Activated naive CD4-positive, alpha-beta T cell treated with anti-CD3 and anti-CD28 coated beads for 36 hours (primary cell): Measurements from ENCODE around the gene BAIAP2. TPM values are rescaled to one million over a fixed set of nuclear protein-coding genes. Genes with fewer than 3 reads are reported as not detected.
"Not testable (repeated sequence)": the region's sequence is repeated elsewhere in the genome, so short reads cannot be mapped to it uniquely, and the experiment has no call there.

Experiments
- CTCF ChIA-PET: fragments of 350-600 bp; sonication (Branson Sonifier 250); formaldehyde crosslinking; loops from one replicate; lab custom pipeline; 2021; ENCODE audit warnings: antibody characterized with exemption; lab: Charles Lee
- DNase-seq: peaks from one replicate; pipeline ENCODE4 v3.0.0-alpha.2; 2020
- H3K27ac Mint-ChIP-seq: one replicate; pipeline ENCODE4 v1.8.0; 2021; ENCODE audit warnings: mild to moderate bottlenecking, mixed read lengths
- H3K27me3 Mint-ChIP-seq: one replicate; pipeline ENCODE4 v1.8.0; 2021; ENCODE audit warnings: low read depth, mixed read lengths
- H3K36me3 Mint-ChIP-seq: one replicate; pipeline ENCODE4 v1.8.0; 2021; ENCODE audit warnings: low read depth, mixed read lengths
- H3K4me1 Mint-ChIP-seq: one replicate; pipeline ENCODE4 v1.8.0; 2021; ENCODE audit warnings: low read depth, mixed read lengths
- H3K4me3 Mint-ChIP-seq: one replicate; pipeline ENCODE4 v1.8.0; 2021; ENCODE audit warnings: mild to moderate bottlenecking, moderate library complexity, mixed read lengths
- H3K9me3 Mint-ChIP-seq: one replicate; pipeline ENCODE4 v1.8.0; 2021; ENCODE audit warnings: mixed read lengths
- intact Hi-C: fragments of 100-400 bp; cut with micrococcal nuclease; formaldehyde crosslinking; loops from one replicate; pipeline ENCODE4 v1.15.1; 2023
- total RNA-seq, 2 experiments: library from RNA; stranded (reverse); gene quantifications; one replicate each; pipeline ENCODE4 v1.2.3, GENCODE V29; 2021

Gene BAIAP2
- total RNA-seq, 2 experiments from 2014 or later: 3.9 to 4.2 TPM

DNA sequence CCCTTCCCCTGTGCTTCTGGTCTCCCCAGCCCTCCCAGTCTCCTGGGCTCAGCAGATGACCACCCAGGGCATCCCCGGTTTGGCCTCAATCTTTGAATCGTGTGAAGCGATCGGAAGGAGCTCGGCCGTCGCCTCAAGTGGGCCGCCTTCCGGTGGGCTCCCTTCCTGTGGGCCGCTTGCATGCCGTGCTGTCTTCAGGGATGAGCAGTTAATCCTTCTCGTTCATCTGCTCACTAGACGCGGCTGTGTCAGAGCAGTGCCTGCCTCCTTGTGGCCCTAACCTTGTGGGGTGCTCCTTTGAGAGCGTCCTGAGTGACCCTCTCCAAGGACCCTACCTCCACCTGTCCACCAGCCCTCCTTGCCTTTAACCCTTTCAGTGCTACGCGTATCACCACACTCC, 40.4 kb downstream of the BAIAP2 start:
- Mint-ChIP-seq H3K4me3 (no peak overlapping the region), H3K4me1 (no peaks in the 10 kb centered on the region), H3K36me3 (no peaks in the 10 kb centered on the region), H3K9me3 (no peaks in the 10 kb centered on the region), H3K27me3 (no peaks in the 10 kb centered on the region), H3K27ac (no peak overlapping the region)
- CTCF ChIA-PET: no interaction called here
- intact Hi-C loops: no loop called here
- no peak for DNase-seq

DNA sequence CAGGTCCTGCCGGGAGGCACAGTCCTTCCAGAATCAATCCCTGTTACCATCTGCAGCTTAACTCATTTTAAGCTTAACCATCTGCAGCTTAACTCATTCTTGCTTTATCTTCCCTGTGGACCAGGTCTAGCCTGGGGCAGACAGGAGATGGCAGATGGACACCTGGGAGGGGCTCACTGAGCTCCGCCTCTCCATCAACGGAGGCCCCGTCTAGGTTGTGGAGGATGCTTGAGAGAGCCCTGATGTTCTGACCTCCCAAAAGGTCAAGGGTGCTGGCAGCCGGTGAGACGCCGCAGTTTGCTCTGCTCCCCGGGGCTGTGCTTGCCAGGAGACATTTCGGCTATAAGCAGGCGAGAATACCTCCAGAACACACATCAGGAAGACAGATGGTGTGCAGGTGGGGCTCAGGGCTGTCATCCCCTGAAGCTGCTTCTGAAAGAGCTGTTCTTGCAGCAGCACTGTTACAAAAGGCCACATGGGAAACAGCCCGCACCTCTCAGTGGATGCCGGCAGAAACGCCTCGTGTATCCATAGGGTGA, 41.3 kb downstream of the BAIAP2 start:
- Mint-ChIP-seq H3K27me3 (no peaks in the 10 kb centered on the region), H3K9me3 (no peaks in the 10 kb centered on the region), H3K27ac (no peak overlapping the region), H3K4me1 (no peaks in the 10 kb centered on the region), H3K4me3 (no peak overlapping the region), H3K36me3 (no peaks in the 10 kb centered on the region)
- CTCF ChIA-PET: interaction anchor here (0.6 to 1.0 kb wide), 2 partner anchors 26 to 87 kb away, joined by 3 read pairs; no protein-coding TSS in a partner anchor
- intact Hi-C loops: no loop called here
- no peak for DNase-seq

DNA sequence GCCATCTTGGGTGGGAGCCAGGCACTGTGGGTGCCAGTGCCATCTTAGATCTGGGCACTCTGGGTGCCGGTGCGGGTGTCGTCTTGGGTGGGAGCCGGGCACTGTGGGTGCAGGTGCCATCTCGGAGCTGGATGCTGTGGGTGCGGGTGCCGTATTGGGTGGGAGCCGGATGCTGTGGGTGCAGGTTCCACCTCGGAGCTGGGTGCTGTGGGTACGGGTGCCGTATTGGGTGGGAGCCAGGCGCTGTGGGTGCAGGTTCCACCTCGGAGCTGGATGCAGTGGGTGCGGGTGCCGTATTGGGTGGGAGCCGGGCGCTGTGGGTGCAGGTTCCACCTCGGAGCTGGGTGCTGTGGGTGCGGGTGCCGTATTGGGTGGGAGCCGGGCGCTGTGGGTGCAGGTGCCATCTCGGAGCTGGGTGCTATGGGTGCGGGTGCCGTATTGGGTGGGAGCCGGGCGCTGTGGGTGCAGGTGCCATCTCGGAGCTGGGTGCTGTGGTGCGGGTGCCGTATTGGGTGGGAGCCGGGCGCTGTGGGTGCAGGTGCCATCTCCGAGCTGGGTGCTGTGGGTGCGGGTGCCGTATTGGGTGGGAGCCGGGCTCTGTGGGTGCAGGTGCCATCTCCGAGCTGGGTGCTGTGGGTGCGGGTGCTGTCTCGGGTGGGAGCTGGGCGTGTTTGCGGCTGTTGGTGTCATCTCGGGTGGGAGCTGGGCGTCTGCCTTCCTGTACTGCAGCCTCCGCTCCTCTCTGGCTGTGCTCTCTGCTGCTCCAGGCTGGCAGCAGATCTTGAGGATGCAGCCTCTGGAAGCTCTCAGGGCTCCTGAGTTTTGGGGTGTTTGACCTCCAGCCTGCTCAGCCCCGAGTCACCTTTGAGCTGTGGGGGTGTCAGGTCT, 43.3 kb downstream of the BAIAP2 start:
- DNase-seq, H3K4me3 Mint-ChIP-seq, H3K27ac Mint-ChIP-seq, intact Hi-C loops, H3K27me3 Mint-ChIP-seq, H3K36me3 Mint-ChIP-seq, H3K9me3 Mint-ChIP-seq, H3K4me1 Mint-ChIP-seq: not testable (repeated sequence)
- CTCF ChIA-PET: interaction anchor here (0.6 to 0.7 kb wide), 2 partner anchors 20 to 160 kb away, joined by 3 to 4 read pairs; no protein-coding TSS in a partner anchor

DNA sequence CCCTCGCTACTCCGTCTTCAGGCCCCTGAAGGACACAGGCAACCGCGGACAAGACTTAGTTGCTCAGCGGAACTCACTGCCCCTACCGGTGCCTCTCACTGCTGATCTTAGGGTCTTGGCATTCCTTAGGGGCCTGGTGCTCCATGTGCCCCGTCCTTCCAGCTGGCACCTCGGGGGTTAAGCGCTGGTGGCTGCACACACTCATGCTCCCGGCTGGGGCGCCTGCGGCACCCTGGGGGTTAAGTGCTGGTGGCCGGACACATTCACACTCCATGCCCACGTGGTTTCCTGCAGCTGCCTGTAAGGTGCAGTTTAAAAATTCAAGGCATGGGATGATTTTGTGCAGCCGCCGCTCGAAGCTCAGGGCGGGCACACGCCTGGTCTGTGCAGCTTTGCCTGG, 45.1 kb downstream of the BAIAP2 start:
- DNase-seq: no peak
- Mint-ChIP-seq H3K9me3 (no peaks in the 10 kb centered on the region), H3K36me3 (no peaks in the 10 kb centered on the region), H3K27ac (no peak overlapping the region), H3K4me1 (no peaks in the 10 kb centered on the region), H3K4me3 (no peak overlapping the region), H3K27me3 (no peaks in the 10 kb centered on the region)
- CTCF ChIA-PET: no interaction called here
- intact Hi-C loops: no loop called here

DNA sequence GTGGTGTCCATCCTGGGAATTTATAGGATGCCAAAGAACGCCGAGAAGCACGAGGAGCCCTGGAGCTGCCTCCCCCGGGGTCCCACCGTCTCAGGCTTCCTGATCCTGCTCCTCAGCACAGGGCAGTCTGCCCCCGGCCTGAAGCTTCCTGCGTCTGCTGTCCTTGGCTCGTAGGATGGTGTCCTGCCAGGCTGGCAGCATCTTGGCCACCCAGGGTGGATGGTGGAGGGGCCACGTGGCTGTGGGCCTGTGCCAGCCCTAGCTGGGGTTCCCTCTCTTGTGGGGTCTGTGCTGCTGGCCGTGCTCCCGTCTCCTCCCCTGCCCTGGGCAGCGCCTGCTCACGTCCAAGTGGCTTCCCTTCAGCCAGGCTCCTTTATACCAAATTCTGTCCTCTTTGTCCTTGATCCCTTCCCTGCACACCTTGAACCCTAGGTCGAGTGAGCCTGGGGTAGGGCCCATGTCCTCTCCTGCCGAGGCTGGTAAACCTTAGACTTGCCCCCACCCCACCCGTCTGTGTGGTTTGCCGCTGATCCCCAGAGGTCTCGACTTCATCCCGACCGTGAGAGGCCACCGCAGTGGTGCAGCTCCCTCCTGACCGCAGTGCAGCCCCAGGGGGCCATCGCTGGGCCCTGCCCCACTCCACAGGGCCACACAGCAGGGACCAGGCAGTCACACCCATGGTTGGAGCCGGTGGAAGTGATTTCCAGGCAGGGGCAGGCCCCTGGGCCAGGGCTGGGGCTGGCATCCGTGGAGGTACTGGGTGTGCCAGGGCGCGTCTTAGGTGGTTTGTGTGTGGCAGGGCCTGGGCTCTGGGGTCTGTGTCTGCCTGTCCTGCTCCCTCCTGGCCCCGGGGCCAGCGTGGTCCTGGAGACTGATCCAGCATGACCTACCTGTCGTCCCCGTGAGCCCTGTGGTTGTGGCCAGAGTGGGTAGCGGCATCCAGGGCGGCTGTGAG, 46.5 kb downstream of the BAIAP2 start:
- CTCF ChIA-PET: no interaction called here
- no peaks in the 10 kb centered on the region for H3K9me3 Mint-ChIP-seq
- intact Hi-C loops: no loop called here
- no peaks in the 10 kb centered on the region for H3K4me1 Mint-ChIP-seq
- no peak for DNase-seq
- H3K27me3 Mint-ChIP-seq: no peaks in the 10 kb centered on the region
- no peaks in the 10 kb centered on the region for H3K36me3 Mint-ChIP-seq
- no peak overlapping the region for H3K27ac Mint-ChIP-seq
- no peak overlapping the region for H3K4me3 Mint-ChIP-seq

DNA sequence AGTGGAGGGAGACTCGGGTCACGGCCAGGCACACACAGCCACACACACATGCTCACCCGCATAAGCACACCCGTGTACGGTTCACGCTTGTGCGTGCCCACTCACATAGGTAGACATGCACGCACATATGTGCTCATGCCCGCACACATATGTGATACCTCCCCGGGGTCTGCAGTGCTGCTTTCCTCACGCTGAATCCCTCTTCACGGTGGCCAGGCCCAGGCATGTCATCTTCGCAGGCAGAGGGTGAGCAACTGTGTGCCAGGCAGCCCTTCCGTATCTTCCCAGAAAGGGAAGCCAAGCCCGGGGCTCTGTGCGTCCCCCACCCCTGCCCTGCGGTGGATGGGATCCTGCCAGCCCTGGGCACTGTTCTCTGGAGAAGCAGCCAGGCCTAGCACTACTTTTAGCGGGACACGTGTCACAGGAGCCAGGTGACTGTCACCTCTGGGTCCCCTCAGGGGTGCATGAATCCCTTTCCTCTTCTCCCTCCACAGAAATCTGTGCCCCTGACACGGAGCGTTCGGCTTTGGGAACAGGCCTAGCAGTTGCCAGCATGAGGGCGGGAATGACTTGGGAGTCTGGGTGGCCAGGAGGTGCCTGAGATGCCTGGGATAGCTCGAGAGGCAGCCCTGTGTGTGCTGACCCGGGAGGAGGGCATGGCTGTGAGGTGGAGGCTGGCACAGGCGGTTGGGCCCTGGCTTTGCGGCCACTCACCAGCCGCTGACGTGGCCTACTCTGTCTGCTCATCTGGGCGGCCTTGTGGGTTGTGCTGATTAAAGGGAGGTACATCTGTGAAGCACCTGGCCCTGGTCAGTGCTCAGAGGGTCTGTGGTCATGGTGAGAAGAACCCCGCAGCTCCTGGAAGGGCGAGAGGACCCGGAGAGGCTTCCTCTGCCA, 47.5 kb downstream of the BAIAP2 start:
- intact Hi-C loops: no loop called here
- CTCF ChIA-PET: no interaction called here
- Mint-ChIP-seq H3K36me3 (no peaks in the 10 kb centered on the region), H3K27ac (no peak overlapping the region), H3K4me1 (no peaks in the 10 kb centered on the region), H3K9me3 (no peaks in the 10 kb centered on the region), H3K27me3 (no peaks in the 10 kb centered on the region), H3K4me3 (no peak overlapping the region)
- DNase-seq: no peak

DNA sequence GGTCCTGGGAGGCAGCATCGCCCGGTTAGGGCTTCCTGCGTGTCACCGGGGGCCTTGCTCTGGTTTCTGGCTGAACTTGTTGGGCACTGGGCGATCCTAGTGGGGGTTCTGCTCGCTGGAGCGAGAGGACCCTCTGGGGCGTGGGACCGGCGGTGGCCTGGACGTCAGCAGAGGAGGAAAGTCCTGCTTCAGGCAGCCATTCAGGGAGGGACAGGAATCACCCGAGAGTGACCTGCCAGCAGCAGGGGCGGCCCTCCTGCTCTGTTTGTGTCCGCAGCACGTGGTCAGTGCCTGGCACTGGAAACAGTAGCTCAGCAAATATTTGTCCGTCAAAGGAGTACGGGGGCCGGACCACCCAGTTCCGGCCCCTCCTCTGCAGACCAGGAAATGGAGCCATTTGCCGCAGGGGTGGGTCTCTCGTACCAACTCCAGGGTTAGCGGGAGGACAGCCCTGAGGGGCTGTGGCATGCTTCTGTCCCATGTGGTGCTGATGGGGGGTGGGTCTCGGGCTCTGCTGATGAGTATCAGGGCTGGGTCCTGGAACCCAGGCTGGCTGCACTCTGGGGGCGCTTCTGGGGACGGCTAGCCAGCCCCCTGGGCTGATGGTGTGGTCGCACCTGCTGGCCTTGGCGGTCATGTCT, 48.3 kb downstream of the BAIAP2 start:
- Mint-ChIP-seq H3K36me3 (no peaks in the 10 kb centered on the region), H3K4me3 (no peak overlapping the region), H3K27me3 (no peaks in the 10 kb centered on the region), H3K9me3 (no peaks in the 10 kb centered on the region), H3K27ac (no peak overlapping the region), H3K4me1 (peaks cover 2% of the 10 kb centered on the region)
- CTCF ChIA-PET: no interaction called here
- intact Hi-C loops: no loop called here
- DNase-seq: no peak

DNA sequence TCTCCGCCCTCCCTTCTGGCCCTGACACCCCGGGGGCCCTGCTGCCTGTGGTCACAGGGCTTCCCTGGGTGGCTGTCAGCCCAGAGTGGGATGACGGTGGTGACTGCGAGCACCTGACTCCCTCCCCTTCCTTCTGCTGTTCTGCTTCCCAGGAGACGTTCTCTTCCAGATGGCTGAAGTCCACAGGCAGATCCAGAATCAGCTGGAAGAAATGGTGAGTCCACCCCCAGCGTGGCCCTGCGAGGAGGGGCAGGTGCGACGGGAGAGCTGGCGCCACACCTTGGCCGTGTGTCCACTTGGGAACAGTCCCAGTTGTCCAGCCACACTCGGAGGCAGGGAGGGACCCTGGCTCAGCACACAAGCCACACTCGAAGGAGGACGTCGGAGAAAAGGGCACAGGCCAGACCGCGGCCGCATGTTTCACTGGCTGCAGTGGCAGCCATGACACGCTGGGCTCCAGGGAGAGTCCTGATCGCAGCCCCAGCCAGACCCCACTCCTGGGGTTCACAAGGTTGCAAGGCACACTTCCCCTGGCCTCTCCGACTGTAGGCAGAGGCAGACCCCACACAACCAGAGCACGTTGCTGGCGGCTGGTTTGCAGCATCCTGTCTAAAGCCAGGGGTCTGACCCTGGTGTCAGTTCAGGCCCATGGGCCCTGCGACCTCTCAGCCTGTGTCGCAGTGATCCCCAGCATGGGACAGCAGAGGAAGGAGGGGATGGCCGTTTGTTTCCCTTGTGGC, 49.9 kb downstream of the BAIAP2 start:
- intact Hi-C loops: no loop called here
- Mint-ChIP-seq H3K4me3 (no peak overlapping the region), H3K4me1 (peaks cover 2% of the 10 kb centered on the region), H3K36me3 (no peaks in the 10 kb centered on the region), H3K27ac (no peak overlapping the region), H3K9me3 (no peaks in the 10 kb centered on the region), H3K27me3 (no peaks in the 10 kb centered on the region)
- CTCF ChIA-PET: no interaction called here
- no peak for DNase-seq

DNA sequence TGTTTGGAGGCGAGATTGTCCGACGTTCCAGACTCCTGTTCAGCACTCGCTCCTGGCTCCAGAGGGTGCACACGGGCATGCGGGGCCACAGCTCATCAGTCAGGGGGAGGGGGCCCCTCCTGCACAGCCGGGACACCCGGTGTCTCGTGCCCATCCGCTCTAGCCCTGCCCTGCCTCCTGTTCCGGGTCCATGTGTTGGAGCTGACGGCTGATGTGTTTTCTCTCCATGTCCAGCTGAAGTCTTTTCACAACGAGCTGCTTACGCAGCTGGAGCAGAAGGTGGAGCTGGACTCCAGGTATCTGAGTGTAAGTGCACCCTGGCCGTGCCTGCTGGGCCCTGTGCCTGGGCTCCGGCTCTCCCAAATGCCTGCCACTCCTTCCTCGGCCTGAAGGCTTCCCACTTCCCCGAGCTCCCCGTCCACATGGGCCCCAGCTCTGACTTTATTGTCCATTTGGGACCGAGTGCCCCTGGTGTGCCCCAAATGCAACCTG, 50.5 kb downstream of the BAIAP2 start:
- Mint-ChIP-seq H3K4me3 (no peak overlapping the region), H3K9me3 (no peaks in the 10 kb centered on the region), H3K27ac (no peak overlapping the region), H3K4me1 (peaks cover 2% of the 10 kb centered on the region), H3K27me3 (no peaks in the 10 kb centered on the region), H3K36me3 (no peaks in the 10 kb centered on the region)
- no peak for DNase-seq
- CTCF ChIA-PET: interaction anchor here (0.8 kb wide), 1 partner anchor 1998 kb away, joined by 4 read pairs; no protein-coding TSS in a partner anchor
- intact Hi-C loops: no loop called here

DNA sequence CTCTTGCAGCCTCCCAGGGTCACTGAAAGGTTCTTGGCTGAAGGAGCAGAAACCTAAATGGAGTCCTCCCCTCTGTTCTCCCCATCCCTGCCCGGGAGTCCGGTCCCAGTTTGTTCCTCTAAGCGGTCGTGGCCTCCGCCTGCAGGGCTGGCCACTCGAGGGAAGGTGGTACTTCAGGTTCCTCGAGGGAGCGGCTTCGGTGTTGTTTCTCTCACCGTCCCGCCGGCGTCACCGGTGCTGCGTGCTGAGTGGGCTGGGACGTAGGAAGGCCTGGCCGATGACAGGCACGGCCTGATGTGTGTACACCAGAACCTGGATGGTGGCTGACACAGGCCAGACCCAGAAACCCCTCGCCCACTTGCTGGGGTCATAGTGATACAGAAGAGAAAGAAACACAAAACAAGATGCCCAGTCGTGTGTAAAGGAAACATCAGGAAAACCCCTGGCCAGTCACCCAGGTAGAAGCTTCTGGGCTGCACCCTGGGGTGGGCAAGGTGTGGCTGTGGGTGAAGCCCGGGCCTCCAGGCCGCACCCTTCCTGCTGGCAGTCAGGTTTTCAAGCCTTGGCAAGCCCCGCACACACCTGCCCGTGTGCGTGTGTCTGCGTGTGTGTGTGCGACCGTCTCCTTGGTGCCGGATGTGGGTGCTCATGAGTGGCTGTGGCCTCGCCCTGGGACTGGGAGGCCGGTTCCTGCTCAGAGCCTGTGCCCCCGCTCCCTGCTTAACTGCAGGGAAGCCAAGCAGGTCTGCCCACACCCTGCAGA, 52.0 kb downstream of the BAIAP2 start:
- intact Hi-C loops: no loop called here
- Mint-ChIP-seq H3K36me3 (no peaks in the 10 kb centered on the region), H3K4me3 (no peak overlapping the region), H3K4me1 (peaks cover 4% of the 10 kb centered on the region), H3K9me3 (no peaks in the 10 kb centered on the region), H3K27ac (no peak overlapping the region), H3K27me3 (no peaks in the 10 kb centered on the region)
- CTCF ChIA-PET: interaction anchor here (0.6 kb wide), 1 partner anchor 56 kb away, joined by 3 read pairs; no protein-coding TSS in a partner anchor
- no peak for DNase-seq
